HG03066 (cell line): ENCODE data around the gene RUSF1.

ENCODE experiments used
- ATAC-seq: cut with Tn5 transposase; IDR thresholded peaks from one replicate; pipeline ENCODE4 v1.9.1; 2021; ENCODE audit warnings: low read depth; ENCODE audit not compliant: unreplicated experiment

RUSF1 gene

DNA sequence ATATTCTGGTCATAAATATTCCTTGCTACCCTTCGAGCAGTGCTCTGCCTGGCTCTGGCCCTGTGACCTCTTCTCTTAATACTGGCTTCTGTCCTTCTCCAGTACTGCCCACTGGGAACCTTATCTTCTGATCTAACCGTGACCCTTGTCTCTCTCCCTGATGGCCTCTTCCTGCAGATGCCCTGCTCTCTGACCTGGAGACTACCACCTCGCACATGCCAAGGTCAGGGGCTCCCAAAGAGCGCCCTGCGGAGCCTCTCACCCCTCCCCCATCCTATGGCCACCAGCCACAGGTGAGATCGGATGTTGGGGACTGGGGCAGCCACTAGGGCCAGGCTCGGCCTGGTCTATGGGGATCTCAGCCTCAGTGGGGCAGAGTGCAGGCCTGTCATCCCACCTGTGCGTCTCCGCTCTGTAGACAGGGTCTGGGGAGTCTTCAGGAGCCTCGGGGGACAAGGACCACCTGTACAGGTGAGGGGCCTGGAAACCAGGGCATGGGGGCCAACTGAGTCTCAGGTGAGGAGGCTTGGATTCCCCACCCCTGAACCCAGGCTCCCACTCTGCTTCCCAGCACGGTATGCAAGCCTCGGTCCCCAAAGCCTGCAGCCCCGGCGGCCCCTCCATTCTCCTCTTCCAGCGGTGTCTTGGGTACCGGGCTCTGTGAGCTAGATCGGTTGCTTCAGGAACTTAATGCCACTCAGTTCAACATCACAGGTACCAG, 34.8 kb downstream of the RUSF1 start:
- no peak for ATAC-seq

DNA sequence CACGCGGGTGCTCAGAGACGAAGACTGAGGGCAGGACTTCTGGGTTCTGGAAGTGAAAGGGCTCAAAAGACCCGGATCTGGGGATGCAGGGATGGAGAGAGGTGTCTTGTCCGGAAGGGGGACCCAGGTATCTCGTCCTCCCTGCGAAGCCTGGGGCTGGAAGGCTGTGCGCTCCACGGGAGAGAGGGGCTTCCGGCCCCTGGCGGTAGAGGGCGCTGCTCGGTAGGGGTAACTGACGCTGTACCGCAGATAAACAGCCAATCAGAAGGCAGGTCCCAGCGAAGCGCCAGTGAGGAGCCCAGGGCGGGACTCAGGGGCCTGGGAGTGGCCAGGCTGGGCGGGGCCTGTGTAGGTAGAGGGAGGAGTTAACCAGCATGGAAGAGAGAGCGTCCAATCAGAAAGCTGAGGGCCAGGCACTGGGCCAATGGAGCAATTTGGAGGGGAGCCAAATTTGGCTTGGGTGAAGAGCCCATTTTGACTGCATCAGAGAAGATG, 35.4 kb downstream of the RUSF1 start:
- ATAC-seq: no peak

DNA sequence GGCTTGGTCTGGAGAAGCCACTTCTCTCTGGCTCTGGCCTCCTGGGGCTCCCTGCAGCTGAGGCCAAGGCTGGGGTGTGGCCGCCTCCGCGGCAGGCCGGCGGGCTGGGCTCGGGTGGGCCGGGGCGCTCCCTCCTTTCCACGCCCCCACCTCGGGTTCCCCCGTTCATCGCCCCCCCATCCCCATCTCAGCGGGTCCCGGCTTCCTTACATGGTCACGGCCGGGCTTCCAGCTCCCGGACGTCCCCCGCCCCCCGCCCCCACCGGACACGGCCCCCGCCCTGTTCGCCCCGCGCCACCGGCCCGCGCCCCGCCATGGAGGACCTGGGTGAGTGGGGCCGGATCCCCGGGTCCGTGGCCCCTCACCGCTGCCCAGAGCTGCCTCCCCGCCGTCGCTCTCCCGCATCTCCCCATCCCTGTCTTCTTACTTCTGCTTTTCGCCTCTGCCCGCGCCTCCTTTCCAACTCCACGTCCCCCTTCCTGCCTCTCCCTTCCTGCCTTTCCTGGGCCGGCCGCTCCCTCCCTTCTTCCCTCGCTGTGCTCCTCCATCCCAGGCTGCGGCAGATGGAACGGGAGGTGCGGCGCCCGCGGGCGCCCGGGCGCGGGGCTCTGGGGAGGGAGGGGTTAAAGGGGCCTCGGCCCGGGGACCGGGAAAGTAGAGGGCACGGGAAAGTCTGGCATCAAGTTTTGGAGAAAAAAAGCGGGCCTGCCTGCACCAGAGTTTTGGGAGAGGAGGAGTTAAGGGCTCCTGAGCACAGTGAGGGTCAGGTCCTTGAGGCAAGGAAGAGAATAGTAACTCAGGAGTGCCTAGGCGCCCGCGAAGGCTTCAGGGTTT, 36.1 kb downstream of the RUSF1 start, which contains the start of gene TGFB1I1:
TSS of gene TGFB1I1 (plus strand) at position 278 of the 834 bp plus-strand sequence. CDS start at position 315, 37 bp downstream.
- ATAC-seq: no peak

DNA sequence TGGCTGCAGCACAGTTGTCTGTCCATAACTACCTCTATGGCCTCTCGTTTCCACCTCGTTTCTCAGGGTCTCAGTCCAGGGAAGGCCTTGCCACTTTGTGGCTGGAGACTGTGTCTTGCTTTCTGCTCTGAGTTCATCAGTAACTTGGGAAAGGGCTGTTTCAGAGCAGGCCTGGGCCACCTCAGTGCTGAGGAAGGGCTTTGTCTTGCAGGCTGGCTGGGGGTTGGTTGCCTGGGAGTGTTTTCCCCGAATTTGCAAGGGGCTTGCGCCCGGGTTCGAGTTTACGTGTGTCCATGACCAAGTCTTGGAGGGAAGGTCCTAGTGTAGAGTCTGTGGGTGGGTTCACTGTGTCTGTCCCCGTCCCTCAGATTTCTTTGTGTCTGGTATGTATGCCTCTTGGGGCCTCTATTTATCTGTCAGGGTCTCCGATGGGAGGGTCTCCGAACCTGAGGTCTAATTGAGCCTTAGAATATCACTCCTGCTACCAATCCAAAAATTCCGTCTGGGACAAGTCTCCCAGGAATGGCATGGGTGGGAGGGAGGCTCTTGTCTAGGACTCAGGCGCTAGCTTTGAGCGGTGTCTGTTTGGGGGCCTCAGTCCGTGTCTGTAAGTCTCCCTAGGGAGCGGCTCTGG, 36.8 kb downstream of the RUSF1 start:
- ATAC-seq: no peak

DNA sequence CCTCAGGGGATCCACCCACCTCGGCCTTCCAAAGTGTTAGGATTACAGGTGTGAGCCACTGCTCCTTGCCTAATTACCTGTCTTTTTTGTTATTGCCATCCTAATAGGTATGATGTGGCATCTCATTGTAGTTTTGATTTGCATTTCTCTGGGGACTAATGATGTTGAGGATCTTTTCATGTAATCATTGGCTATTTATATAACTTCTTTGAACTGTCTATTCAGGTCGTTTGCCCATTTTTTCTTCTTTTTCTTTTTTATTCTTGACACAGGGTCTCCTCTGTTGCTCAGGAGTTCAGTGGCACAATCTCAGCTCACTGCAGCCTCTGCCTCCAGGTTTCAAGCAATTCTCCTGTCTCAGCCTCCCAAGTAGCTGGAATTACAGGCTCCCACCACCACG, 37.6 kb downstream of the RUSF1 start:
- ATAC-seq: no peak

DNA sequence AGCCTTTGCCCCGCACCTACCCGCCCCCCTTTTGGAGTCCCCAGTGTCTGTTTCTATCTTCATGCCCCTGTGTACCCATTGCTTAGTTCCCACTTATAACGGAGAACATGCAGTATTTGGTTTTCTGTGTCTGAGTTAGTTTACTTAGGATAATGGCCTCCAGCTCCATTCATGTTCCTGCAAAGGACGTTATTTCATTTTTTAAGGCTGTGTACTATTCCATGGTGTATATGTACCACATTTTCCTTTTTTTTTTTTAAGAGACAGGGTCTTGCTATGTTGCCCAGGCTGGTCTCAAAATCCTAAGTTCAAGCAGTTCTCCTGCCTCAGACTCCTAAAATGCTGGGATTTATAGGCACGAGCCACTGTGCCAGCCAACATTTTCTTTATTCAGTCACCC, 40.3 kb downstream of the RUSF1 start:
- no peak for ATAC-seq

DNA sequence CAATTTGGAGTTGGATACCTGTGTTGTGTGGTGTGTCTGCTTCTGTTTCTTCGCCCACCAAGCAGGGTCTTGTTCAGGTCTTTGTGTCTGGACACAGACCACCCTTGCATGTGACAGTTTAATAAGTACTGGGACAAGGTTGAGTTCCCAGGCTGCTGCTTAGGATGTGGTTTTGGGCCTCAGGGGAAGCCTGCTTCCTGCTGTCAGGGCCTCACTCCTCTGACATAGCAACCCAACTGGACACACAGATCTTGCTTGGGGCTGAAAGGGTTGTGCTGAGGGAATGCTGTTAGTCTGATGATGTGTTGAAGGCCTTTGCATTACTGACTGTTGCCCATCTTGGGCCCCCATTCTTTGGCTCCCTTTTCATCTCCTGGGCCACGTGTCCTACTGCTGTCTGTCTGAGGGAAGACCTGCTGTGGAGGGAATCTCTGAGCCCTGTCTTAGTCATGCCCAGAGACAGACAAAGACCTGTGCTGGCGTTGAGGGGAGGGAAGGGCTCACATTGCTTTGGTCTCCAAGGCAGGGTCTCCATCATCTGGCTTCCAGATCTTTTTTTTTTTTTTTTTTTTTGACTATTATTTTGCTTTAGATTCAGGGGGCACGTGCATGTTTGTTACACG, 40.9 kb downstream of the RUSF1 start:
- ATAC-seq: peak; percentile 57

DNA sequence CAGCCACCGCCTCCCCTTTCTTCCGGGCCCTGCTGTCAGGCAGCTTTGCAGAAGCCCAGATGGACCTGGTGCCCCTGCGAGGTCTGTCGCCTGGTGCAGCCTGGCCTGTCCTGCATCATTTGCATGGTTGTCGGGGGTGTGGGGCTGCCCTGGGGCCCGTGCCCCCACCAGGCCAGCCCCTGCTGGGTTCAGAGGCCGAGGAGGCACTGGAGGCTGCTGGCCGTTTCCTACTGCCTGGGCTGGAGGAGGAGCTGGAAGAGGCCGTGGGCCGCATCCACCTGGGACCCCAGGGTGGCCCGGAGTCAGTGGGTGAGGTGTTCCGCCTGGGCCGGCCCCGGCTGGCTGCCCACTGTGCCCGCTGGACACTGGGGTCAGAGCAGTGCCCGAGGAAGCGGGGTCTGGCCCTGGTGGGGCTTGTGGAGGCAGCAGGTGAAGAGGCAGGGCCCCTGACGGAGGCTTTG, 41.8 kb downstream of the RUSF1 start:
- ATAC-seq: no peak

DNA sequence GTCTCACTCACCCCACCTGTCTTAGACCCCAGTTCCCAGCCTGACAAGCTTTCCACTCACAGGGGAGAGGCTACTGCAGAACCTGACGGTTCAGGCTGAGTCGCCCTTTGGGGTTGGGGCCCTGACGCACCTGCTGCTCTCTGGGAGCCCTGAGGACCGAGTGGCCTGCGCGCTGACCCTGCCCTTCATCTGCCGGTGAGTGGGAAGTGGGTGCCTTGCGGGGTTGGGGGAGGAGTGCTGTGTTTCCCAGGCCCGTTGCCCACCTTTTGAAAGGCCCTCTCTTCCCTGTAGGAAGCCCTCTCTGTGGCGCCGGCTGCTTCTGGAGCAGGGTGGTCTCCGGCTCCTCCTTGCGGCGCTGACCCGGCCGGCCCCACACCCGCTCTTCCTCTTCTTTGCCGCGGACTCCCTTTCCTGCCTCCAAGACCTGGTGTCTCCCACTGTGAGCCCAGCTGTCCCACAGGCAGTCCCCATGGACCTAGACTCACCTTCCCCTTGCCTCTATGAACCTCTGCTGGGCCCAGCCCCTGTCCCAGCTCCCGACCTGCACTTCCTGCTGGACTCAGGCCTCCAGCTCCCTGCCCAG, 42.3 kb downstream of the RUSF1 start:
- ATAC-seq: no peak

DNA sequence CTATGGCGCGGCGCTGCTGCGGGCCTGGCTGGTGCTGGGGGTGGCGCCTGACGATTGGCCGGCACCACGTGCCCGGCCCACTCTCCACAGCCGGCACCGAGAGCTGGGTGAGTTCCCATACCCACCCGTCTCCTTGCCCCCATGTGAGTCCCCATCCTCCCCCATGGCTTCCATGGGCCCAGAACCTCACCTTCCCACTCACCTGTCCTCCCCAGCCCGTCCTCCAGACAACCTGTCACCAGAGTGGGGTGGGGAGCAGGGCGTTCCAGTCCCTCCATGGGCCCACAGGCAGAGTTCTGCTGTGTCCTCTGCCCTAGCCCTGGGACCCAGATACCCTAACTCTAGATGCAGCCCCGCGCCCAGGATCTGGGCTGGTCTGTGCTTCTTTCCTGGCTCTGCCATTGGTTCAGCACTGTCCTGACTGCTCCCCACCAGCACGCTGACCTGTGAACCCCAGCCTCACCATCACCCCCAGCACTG, 43.4 kb downstream of the RUSF1 start:
- ATAC-seq: no peak

DNA sequence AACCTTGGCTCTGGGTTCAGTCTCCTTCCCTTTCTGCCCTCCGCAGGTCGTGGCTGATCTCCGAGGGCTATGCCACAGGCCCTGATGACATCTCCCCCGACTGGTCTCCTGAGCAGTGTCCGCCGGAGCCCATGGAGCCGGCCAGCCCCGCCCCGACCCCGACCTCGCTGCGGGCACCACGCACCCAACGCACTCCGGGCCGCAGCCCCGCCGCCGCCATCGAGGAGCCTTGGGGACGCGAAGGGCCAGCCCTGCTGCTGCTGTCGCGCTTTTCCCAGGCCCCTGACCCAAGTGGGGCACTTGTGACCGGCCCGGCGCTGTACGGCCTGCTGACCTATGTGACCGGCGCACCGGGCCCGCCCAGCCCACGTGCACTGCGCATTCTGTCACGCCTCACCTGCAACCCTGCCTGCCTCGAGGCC, 43.8 kb downstream of the RUSF1 start:
- no peak for ATAC-seq

DNA sequence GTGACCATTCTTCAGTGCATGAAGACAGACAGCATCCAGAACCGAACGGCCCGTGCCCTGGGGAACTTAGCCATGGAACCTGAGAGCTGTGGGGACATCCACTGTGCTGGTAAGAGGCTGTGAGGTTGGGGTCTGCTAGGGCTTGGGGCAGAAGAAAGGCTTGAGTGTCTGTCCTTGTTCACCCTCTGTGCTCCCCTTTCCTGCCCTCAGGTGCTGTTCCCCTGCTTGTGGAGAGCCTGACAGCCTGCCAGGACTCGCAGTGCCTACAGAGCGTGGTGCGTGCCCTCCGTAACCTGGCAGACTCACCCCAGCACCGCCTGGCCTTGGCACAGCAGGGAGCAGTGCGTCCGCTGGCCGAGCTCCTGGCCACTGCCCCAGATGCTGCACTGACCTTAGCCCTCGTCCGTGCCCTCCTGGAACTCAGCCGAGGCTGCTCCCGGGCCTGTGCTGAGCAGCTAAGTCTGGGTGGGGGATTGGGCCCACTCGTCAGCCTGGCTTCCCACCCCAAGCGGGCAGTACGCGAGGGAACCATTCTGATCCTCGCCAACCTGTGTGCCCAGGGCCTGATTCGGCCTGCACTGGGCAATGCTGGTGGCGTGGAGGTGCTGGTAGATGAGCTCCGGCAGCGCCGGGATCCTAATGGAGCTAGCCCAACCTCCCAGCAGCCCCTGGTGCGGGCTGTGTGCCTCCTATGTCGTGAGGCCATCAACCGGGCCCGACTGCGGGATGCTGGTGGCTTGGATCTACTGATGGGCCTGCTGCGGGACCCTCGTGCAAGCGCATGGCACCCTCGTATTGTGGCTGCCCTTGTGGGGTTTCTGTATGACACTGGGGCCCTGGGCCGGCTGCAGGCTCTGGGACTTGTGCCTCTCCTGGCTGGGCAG, 46.0 kb downstream of the RUSF1 start:
- ATAC-seq: no peak

DNA sequence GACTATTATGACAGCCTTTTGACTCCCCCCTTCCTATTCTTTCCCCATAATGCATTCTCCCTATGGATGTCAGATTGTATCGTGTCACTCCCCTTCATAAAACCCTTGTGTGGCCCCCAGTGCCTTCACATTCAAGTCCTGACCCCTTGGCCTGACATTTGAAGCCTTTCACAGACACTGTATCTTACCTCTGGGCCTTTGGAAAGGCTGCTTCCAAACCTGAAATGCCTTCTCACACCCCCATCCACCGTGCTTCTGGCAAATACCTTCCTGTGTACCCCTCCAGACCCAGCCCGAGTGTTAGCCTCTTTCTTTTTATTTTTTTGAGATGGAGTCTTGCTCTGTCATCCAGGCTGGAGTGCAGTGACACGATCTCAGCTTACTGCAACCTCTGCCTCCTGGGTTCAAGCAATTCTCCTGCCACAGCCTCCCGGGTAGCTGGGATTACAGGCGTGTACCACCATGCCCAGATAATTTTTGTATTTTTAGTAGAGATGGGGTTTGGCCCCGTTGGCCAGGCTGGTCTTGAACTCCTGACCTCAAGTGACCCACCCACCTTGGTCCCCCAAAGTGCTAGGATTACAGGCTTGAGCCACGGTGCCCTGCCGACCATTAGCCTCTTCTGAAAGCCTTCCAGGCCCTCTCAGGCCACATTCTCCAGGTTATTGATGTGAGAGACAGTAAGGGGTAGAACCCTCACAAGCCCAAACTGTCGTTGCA, 46.8 kb downstream of the RUSF1 start:
- no peak for ATAC-seq

DNA sequence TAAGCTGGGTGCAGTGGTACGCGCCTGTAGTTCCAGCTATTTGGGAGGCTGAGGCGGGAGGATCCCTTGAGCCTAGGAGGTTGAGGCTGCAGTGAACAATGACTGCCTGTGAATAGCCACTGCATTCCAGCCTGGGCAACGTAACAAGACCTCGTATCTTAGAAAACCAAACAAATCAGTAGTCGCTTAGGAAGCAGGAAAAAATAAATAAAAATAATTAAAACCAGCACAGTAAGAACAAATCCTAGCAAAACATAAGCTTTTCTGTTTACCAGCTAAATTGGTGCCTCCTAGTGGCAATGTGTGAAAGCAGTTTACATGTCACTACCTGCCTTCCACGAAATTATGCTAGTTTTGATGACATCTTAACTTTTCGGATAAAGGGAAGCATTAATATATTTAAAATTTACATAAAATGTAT, 47.6 kb downstream of the RUSF1 start:
- ATAC-seq: no peak

DNA sequence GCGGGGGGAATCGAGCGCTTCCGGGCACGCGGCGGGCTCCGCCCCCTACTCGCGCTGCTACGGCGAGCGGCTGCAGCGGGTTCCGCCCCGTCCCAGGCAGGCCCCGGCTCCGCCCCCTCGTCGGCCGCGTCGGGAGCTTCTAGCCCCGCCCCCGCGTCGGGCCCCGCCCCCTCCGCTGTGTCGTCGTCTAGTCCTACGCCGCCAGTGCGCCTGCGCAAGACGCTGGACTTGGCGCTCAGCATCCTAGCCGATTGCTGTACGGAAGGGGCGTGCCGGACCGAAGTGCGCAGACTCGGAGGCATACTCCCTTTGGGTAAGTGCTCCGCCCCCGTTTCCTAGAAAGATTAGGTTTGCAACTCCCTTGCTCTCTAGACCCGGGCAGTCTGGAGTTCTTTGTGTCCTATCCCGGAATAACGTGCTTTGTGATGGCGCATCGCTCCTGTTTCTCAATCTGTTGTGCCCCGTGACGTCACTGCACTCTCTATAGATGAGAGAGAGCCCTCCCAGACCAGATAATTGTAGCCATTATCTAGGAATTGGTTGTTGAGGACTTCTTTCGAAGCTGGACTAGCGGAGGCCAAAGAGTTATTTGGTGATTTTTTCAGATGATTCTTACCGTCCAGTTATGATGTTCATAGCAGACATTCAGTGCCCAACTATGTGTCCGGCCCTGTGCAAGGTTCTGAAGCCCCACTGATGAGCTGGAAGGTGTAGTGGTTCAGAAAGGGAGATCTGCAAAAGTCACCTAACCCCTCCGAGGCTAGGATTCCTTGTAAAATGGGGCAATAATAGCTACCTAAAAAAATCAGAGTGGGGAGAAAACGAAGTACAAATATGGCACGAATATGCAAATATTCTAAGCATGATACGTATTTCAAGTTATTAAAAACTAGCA, 48.3 kb downstream of the RUSF1 start:
- ATAC-seq: peak; percentile 55

DNA sequence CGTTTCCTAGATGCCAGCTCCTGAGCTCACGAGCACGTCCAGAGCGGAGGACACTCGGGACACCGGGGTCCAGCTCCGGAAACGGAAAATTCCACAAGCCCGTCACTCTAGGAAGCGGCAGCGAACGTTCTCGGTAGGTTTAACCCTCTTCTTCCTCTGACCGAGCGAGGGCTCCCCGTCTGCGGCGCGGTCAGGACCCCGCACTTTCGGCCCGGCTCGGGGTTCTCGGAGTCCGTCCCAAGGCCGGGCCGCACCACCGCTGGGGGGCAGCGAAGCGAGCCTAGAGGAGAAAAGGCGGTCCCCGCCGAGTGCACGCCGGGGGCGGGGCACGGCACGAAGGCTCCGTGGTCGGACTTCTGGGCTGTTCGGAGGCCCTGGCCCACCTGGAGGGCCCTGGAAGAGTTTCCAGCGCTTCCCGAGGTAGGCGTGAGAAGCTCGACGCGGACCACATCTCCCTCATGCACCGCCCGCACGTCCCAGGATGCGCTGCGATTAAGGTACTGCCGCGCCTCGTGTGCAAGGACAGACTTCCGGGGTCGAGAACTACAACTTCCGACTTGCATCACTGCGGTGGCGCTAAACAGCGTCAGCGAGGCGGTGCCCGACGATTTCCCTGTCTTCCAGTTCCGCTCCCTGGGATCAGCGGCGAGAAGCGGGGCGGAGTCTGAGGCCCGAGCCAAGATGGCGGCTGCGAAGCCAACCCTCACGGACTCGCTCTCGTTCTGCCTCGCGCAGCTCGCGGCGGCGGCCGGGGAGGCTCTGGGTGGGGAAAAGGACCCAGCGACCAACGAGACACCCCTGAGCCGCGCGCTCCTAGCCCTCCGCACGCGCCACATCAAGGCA, 49.1 kb downstream of the RUSF1 start, which contains the start of gene ARMC5:
TSS of gene ARMC5 (plus strand) at position 658 of the 843 bp plus-strand sequence. CDS start at position 682, 24 bp downstream.
- peak; percentile 75 for ATAC-seq
